Measurements from ENCODE around the gene NTRK3.

- TF ChIP-seq CTCF (IDR thresholded peaks at IDR 0.05; ENCODE audit: low read depth, low read length, poor library complexity, severe bottlenecking) = no peak
- TF ChIP-seq EZH2phosphoT487 (IDR thresholded peaks at IDR 0.05; ENCODE audit: borderline replicate concordance, low read length) = no peak
Measured at GRCh38 chr15:88074386-88074785, 182.2 kb downstream of the NTRK3 start.
